A549 (cell line): ENCODE measurements around the gene VPS26A.
A peak's percentile ranks its signal among the peaks of the same experiment; 100 is the strongest.

Source experiments
- BCL3 ChIP-seq: fragments of >200 bp; sonication (Bioruptor Twin); formaldehyde crosslinking; IDR thresholded peaks from 3 replicates; pipeline ENCODE4 v1.6.1; 2016
- CTCF ChIP-seq: fragments of >200 bp; sonication (Bioruptor Twin); formaldehyde crosslinking; IDR thresholded peaks from 3 replicates; pipeline ENCODE4 v1.5.1; 2016
- ELK1 ChIP-seq: fragments of 150-350 bp; IDR thresholded peaks from 2 replicates; pipeline ENCODE4 v1.6.1; 2014; ENCODE audit warnings: low read depth, mild to moderate bottlenecking, low read length
- EP300 ChIP-seq, 2 experiments: fragments of >200 bp; sonication (Bioruptor Twin); formaldehyde crosslinking; IDR thresholded peaks; 2 replicates in 1 of 2; 3 replicates in 1 of 2; pipeline ENCODE4 v1.6.1; 2016 to 2017
- JUN ChIP-seq, 2 experiments: fragments of >200 bp; sonication (Bioruptor Twin); formaldehyde crosslinking; IDR thresholded peaks; 2 replicates in 1 of 2; 3 replicates in 1 of 2; pipeline ENCODE4 v1.6.1; 2016 to 2017
- POLR2A ChIP-seq: IDR thresholded peaks from 2 replicates; pipeline ENCODE4 v1.6.1; 2012; ENCODE audit warnings: mild to moderate bottlenecking, low read length
- RFX5 ChIP-seq: fragments of 450-650 bp; IDR thresholded peaks from 2 replicates; pipeline ENCODE4 v1.7.1; 2014; ENCODE audit warnings: antibody characterized with exemption, mild to moderate bottlenecking, moderate library complexity
- SMC3 ChIP-seq: fragments of >200 bp; sonication (Bioruptor Twin); formaldehyde crosslinking; IDR thresholded peaks from 3 replicates; pipeline ENCODE4 v1.6.1; 2018; ENCODE audit warnings: inconsistent platforms

GRCh38 chr10:69160809-69161241 lies 36.8 kb downstream of the VPS26A start:
- TF ChIP-seq ELK1 (no peak), CTCF (no peak), POLR2A (no peak), RFX5 (no peak), EP300 (IDR thresholded peaks at IDR 0.05) (0 out of 5 replicates have a peak, but pooled peaks of 1 of the 2 experiments have one; percentile 6), BCL3 (no peak), JUN (IDR thresholded peaks at IDR 0.05) (no peak), SMC3 (no peak)
